SU-DHL-6 (cell line): ENCODE results near the gene KBTBD8.

Source experiments
- H2AFZ ChIP-seq: fragments of 200-600 bp; sonication (generic); 2 replicates; pipeline ENCODE4 v1.6.1; 2014; ENCODE audit warnings: low read depth, mild to moderate bottlenecking, moderate library complexity, mixed read lengths, antibody characterized with exemption, low read length; ENCODE audit not compliant: severe bottlenecking
- H3F3A ChIP-seq: fragments of 200-600 bp; shearing (Covaris generic); 2 replicates; pipeline ENCODE4 v1.6.0; 2016; ENCODE audit warnings: antibody characterized with exemption, mild to moderate bottlenecking; ENCODE audit not compliant: insufficient read depth
- H3K27ac ChIP-seq: fragments of 200-600 bp; sonication (generic); 2 replicates; pipeline ENCODE4 v1.5.1; 2016; ENCODE audit warnings: low read depth, mild to moderate bottlenecking, low read length, moderate library complexity, mixed read lengths
- H3K27me3 ChIP-seq: fragments of 200-600 bp; sonication (generic), shearing (Covaris generic); 2 replicates; pipeline ENCODE4 v1.6.0; 2014; ENCODE audit warnings: mild to moderate bottlenecking, low read length
- H3K36me3 ChIP-seq: fragments of 200-600 bp; sonication (generic); 2 replicates; pipeline ENCODE4 v1.6.1; 2014; ENCODE audit warnings: mild to moderate bottlenecking, low read length, mixed read lengths
- H3K4me2 ChIP-seq: fragments of 300-600, 200-600 bp; shearing (Covaris generic), sonication (generic); 2 replicates; pipeline ENCODE4 v1.6.0; 2014; ENCODE audit warnings: low read length, low read depth, mild to moderate bottlenecking; ENCODE audit not compliant: poor library complexity, severe bottlenecking
- H3K4me3 ChIP-seq: fragments of 200-600 bp; sonication (generic); 2 replicates; pipeline ENCODE4 v1.5.1; 2014; ENCODE audit warnings: antibody characterized with exemption, low read length, mild to moderate bottlenecking, mixed read lengths; ENCODE audit not compliant: insufficient read depth, poor library complexity, severe bottlenecking
- H3K79me2 ChIP-seq: fragments of 200-600 bp; sonication (generic); 2 replicates; pipeline ENCODE4 v1.6.1; 2014; ENCODE audit warnings: mild to moderate bottlenecking, low read length, moderate library complexity; ENCODE audit not compliant: insufficient read depth
- H3K9ac ChIP-seq: fragments of 200-600 bp; sonication (generic); 2 replicates; pipeline ENCODE4 v1.7.0; 2014; ENCODE audit warnings: mild to moderate bottlenecking, low read length
- H3K9me2 ChIP-seq: fragments of 200-600 bp; sonication (generic); replicated peaks from 2 replicates; pipeline ENCODE4 v1.6.1; 2014; ENCODE audit warnings: low read length; ENCODE audit not compliant: insufficient read depth
- H3K9me3 ChIP-seq: fragments of 200-600 bp; sonication (generic); 2 replicates; pipeline ENCODE4 v1.6.1; 2014; ENCODE audit warnings: low read length, mixed read lengths; ENCODE audit not compliant: insufficient read depth
- H4K20me1 ChIP-seq: fragments of 200-600 bp; sonication (generic); 2 replicates; pipeline ENCODE4 v1.6.1; 2014; ENCODE audit warnings: low read depth, mild to moderate bottlenecking, antibody characterized with exemption, low read length, moderate library complexity, mixed read lengths
- EZH2phosphoT487 ChIP-seq: fragments of 200-600 bp; sonication (generic), shearing (Covaris generic); conservative IDR thresholded peaks from 2 replicates; pipeline ENCODE4 v1.6.1; 2018; ENCODE audit warnings: mild to moderate bottlenecking, antibody characterized with exemption, low read length, moderate library complexity, mixed read lengths
- TF ChIP-seq, protein P1 (sequence below): fragments of 200-600 bp; sonication (generic); IDR thresholded peaks from one replicate; pipeline ENCODE4 v1.5.1; 2017; ENCODE audit warnings: antibody characterized with exemption, mild to moderate bottlenecking, low read length, moderate library complexity; ENCODE audit not compliant: insufficient read depth, poor library complexity, severe bottlenecking

The KBTBD8 gene

DNA sequence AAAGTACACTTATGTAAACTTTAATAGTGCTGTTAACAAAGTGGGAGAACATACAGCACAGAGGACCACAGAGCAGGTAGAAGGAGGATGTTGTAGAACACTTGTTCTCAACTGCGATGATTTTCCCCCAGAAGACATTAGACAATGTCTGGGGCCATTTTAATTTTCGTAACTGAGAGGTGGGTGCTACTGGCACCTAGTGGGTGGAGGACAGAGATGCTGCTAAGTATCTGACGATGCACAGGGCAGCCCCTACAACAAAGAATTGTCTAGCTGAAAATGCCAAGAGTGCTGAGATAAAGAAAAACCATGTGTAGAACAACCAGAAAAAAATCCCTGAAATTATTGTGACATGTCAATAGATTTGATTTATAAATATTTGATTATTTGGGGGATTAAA, 5.0 kb upstream of the KBTBD8 start:
- Histone ChIP-seq H4K20me1 (no peaks in the 10 kb centered on the region), H3K36me3 (no peaks in the 10 kb centered on the region), H3K27me3 (no peaks in the 10 kb centered on the region), H3K4me2 (no peak overlapping the region), H3K9ac (no peak overlapping the region), H3K79me2 (no peaks in the 10 kb centered on the region), H3K27ac (no peak overlapping the region), H3F3A (peaks cover 8% of the 10 kb centered on the region; the same call in 1 of the 2 replicates), H3K4me3 (no peak overlapping the region), H3K9me2 (no peaks in the 10 kb centered on the region), H2AFZ (no peak overlapping the region), H3K9me3 (no peaks in the 10 kb centered on the region)
- TF ChIP-seq, protein P1, sequence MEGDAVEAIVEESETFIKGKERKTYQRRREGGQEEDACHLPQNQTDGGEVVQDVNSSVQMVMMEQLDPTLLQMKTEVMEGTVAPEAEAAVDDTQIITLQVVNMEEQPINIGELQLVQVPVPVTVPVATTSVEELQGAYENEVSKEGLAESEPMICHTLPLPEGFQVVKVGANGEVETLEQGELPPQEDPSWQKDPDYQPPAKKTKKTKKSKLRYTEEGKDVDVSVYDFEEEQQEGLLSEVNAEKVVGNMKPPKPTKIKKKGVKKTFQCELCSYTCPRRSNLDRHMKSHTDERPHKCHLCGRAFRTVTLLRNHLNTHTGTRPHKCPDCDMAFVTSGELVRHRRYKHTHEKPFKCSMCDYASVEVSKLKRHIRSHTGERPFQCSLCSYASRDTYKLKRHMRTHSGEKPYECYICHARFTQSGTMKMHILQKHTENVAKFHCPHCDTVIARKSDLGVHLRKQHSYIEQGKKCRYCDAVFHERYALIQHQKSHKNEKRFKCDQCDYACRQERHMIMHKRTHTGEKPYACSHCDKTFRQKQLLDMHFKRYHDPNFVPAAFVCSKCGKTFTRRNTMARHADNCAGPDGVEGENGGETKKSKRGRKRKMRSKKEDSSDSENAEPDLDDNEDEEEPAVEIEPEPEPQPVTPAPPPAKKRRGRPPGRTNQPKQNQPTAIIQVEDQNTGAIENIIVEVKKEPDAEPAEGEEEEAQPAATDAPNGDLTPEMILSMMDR: no peak
- TF ChIP-seq EZH2phosphoT487: no peak

DNA sequence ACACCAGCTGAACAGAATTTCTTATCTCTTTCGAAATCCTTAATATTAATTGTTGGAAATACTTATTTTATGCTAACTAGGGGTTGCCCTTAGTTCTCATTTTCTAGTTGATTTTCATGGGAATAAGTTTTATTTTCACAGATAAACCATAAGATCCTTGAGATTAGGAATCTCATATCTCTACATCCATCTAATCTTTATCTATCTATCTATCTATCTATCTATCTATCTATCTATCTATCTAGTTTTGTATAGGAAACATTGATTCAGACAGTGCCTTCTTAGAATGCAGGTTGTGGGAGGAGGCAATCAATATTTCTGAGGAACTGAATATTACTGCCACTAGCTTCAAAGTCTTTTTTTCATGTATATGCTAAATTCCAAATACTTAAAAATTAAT, 3.5 kb upstream of the KBTBD8 start:
- H3K27ac ChIP-seq: no peak overlapping the region
- no peak overlapping the region for H3K4me2 ChIP-seq
- H3K27me3 ChIP-seq: no peaks in the 10 kb centered on the region
- H3K9me3 ChIP-seq: no peaks in the 10 kb centered on the region
- peaks cover 15% of the 10 kb centered on the region for H3K79me2 ChIP-seq
- H3K9me2 ChIP-seq: no peaks in the 10 kb centered on the region
- peaks cover 4% of the 10 kb centered on the region; the same call in 1 of the 2 replicates for H4K20me1 ChIP-seq
- H3F3A ChIP-seq: peaks cover 16% of the 10 kb centered on the region
- H3K36me3 ChIP-seq: no peaks in the 10 kb centered on the region
- no peak overlapping the region for H3K4me3 ChIP-seq
- no peak overlapping the region for H2AFZ ChIP-seq
- TF ChIP-seq, protein P1: no peak
- TF ChIP-seq EZH2phosphoT487: no peak
- H3K9ac ChIP-seq: no peak overlapping the region

DNA sequence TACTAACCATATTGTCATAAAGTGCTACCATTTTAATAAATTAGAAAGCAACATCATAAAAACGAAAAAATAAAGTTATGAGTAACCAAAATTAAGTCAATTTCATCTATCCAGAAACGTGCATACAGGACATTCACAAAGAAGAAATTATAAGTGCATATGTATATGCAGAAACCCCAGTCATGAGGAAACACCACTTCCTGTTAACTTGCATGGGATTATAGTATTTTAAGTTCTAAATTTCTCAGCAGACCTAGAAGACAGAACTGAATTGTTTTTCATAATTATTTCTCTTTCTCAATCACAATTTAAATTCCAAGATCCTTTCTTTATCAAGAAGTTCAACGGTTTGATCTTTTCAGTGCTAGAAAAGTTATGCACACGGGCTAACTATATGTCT, 1.4 kb upstream of the KBTBD8 start:
- Histone ChIP-seq H3K27me3 (no peaks in the 10 kb centered on the region), H3K36me3 (peaks cover 10% of the 10 kb centered on the region), H3K4me2 (no peak overlapping the region), H3K4me3 (no peak overlapping the region), H4K20me1 (peaks cover 15% of the 10 kb centered on the region), H3K79me2 (peaks cover 35% of the 10 kb centered on the region), H3F3A (peaks cover 25% of the 10 kb centered on the region), H3K9ac (no peak overlapping the region), H3K9me3 (no peaks in the 10 kb centered on the region), H2AFZ (no peak overlapping the region), H3K27ac (no peak overlapping the region), H3K9me2 (no peaks in the 10 kb centered on the region)
- TF ChIP-seq EZH2phosphoT487: no peak
- TF ChIP-seq, protein P1: no peak
